ENCODE measurements around the gene SETD7.

SETD7 gene

DNA sequence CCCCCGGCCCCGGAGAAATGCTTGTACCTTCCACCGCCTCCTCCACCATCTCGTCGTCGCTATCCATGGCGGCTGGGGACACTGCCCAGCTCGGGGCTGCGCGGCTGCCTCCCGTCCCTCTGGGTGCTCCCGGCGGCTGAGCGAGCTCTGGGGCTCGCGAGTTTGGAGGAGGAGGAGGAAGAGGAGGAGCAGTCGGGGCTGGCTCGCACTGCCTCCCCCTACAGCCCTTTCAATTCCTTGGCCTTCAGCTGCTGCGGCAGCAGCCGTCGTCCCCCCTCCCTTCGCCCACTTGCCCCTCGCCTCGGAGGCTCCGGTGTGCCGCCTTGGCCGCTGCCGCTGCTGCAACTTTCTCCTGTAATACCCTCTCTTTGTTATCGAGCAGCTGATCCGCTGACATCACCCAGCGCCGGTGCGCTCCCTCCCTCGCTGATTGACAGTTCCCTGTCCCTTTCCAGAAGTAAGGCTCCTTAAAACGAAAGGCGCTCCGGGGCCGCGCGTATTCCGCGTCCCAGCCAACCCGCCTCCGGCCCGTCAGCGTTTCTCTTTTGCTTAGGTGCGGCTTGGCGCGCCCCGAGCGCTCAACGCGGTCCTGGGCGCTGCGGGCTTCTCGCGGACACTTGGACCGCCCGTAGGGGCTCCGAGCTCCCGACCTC lies at the start of gene SETD7:
Gene SETD7 (minus strand): TSS at position 149 of the 653 bp plus-strand sequence. CDS start 82 bp downstream, at position 67.
- DNase-seq: peak; percentile 16 to 86 (median 68)

DNA sequence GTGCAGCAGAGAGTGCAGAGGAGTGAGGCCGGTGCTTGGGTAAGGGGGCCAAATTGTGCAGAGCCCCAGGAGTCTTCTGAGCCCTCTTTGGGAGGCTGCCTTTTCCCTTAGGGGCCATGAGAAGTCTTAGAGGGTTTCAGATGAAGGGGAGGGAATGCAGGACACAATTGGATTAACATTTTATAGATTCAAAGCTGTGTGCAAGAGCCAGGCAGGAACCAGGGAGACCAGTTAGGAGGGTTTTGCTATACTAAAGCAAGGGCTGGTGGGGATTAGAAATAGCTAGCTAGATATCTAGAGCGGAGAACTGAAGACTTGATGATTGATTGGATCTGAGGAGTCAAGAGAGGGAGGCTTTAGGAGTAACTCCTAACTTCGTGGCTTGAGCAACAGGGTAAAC lies 49.5 kb upstream of the SETD7 start:
- DNase-seq: no peak

DNA sequence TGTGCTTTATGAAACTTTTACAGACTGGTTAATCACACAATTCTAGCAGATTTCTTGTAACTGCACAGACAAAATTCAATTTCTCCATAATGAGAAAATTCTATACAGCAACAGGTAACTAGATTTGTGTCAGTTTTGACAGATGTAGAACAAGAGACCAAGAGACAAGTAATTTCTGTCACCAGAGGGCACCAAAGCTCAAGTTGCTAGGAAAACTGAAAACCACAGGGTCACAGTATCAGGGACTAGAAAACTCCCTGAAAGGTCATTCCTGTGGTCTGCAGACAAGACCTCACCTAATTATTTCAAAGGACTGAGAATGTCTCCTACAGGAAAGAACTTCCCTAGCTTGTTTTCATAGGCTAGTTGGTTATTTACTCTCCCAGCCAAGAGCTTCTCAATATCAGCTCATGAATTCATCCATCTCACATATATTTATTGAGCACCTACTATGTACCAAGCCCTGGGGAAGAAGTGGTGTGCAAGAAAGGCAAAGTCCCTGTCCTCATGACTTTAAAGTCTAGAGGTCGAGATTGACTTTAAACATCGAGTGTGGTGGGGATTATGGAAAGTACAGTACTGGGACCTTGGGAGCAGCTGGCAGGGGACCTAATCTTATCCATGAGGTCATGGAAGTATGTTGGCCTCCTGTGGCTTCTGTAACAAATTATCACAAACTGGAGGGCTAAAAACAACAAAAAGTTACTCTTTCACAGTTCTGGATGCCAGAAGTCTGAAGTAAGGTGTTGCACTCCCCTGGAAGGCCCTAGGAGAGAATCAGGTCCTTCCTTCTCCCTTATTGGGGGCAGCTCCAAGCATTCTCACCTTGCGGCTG lies 47.8 kb upstream of the SETD7 start:
- peak in 21 of 56 donors; percentile 1 to 48 (median 11) for DNase-seq

DNA sequence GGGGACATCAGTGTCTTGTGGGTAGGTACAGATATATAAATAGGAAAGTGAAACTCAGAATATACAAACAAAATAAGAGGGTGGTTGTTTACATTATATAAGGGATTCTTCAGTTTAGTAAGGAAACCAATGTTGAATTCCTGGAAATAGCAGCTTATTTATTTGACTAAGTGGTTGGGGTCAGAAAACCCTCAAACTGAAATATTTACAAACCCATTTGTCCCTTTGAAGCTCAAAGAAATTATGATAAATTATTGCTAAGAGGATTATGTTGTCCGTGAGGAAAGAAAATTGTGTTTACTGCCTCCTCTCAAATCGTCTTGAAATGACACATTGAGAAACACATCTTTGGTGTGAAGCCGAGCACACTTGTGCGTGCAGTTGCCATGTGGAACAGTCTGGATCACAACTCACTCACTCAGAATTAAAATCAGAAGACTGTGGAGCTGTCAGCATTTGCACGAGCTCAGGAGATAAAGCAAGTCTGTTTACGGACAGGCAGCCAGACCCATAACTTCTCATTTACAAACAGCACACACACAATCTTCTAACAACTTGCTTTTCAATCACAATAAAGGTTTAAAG lies 46.8 kb upstream of the SETD7 start:
- DNase-seq: no peak

DNA sequence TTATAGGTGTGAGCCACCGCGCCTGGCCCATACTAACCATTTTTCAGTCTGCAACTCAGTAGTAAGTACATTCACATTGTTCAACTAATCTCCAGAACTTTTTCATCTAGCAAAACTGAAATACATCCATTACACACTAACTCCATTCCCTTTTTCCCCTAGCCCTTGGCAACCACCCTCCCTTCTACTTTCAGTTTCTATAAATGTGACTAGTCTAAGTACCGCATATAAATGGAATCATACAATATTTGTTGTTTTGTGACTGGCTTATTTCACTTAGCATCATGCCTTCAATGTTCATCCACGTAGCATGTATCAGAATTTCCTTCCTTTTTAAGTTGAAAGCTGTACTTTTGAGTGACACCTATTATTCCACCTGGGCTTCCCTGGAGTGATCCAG lies 44.6 kb upstream of the SETD7 start:
- DNase-seq: no peak

DNA sequence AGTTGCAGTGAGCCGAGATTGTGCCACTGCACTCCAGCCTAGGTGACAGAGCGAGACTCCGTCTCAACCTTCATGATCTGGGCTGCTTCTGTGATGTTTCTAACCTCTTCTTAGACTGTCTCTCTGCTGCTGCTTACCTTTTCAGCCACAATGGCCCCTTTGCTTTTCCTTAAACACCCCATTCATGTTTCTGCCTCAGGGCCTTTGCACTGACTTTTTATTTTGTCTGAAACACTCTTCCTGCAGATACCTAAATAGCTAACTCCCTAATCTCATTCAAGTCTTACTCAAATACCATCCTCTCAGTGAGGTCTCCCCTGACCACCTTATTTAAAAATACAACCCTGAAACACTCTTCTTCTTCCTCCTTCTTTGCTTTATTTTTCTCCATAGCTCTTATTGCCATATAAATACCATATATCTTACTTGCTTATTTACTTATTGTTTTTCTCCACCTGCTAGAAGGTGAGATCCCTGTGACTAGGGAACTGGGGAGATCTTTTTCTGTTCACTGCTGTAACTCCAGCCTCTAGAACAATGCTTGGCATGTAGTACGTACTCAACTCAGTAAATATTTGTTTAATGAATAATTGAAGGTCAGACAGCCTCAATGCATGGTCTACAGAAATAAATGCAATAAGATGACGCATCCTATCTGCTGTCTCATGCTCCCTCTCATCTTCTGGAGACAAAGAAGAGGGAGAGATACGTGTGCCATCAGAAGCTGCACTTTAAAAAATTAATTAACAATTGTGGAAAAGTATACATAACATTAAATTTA lies 43.8 kb upstream of the SETD7 start:
- DNase-seq: no peak

DNA sequence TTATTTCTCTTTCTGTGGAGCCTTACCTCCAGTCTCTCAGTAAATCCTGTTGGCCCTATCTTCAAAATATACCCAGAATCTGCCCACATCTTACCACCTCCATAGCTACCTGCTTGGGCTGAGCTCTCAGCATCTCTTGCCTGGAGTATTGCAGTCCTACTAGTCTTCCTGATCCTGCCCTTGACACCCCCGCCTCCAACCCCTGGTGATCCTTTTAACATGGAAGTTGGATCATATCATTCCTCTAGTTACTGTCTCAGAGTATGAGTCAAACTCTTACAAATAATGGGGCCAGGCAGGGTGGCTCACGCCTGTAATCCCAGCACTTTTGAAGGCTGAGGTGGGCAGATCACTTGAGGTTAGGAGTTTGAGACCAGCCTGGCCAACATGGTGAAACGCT lies 43.1 kb upstream of the SETD7 start:
- no peak for DNase-seq

DNA sequence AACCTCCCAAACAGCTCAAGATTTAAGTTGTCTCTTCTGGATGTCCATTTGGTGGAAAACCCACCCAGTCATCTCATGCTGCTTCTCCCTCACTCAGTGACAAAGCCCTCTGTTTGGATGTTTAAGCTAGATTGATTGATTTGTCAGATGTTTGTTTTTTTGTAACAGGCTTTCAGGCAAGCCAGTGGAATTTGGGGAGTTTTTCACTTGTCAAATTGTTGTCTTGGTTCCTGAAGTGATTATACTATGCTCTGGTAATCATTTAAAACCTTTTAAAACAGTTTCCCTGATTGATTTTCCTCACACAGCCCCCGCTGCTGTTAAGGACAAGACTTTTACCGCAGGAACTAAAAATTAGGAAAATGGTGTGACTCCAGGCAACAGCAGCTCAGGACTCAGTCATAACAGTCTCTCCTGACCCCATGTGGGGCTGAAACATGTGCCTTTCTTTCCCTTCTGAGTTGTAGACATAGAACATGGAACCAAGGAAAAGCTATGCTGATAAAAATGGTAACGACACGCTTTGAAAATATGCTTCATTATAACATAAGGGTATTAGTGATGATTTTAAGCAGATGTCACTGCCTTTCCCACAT lies 40.8 kb upstream of the SETD7 start:
- no peak for DNase-seq

DNA sequence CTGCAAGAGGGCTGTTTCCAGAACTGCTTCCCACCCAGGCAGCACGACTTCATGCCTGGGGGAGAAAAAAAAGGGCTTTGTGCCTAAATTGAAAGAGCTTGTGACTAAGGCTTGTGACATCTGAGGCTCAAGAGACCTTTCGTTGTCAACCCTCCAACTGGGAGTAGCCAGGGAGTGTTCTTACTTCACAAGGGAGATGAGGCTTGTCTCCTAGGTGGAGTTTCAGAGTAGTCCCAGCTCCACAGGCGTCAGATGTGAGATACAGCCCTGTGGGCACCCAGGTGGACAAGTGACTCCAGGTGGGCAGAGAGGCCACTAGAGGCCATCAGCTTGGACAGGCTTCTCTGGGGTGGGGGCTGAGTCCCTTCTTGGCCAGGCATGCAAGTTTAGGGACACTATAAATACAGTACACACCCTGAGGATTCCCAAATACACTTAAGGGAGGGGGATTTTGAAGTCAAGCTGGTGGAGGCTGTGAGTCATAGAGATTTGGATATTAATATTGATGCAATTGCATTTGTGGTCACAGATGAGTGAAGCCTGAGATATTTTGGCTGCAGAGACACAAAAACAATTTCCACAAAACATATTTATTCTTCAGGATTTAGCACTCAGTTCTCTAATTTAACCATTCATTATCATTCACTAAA lies 40.1 kb upstream of the SETD7 start:
- DNase-seq: no peak

DNA sequence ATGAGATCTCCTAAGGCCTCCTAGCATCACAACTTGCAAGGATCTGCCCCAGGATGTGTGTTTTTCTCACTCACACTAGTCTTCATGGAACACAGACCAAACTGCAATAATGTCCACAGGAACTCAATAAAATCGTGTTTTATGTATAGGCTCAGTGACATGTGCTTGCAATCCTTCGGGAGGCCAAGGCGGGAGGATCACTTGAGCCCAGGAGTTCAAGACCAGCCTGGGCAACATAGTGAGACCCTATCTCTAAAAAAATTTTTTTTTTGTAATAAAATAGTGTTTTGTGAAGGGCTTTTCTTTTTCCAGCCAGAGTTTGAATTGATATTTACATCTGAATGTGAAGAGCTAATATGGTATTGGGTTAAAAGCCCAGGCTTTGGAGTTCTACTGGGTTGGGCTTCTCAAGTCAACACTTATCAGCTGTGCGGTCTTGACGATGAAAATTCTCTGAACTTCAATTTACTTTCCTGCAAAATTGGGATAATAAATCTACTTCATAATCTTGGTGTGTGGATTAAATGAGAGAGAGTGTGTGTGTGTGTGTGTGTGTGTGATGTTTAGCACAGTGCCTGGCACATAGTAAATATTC lies 38.7 kb upstream of the SETD7 start:
- DNase-seq: no peak

DNA sequence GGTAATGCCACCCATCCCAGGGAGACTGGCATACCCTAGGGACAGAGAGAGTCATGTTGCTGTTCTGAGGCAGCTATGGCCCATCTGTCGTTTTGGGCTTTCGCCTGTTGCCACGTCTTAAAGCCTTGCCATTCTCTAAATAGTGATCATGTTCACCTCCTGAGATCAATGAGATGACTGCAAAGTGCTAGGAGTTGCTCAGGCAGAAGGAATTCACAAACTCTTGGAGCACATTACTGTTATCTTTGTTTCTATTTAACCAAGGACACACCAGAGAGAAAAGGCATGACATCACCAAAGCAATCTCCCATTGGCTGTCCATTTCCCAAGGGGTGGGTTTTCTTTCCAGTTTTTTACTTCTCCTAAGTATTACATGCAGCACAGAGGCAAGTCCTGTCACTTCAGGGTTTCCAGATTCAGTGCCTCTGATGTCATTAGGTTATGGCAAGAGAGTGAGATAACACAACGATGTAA lies 37.1 kb upstream of the SETD7 start:
- DNase-seq: no peak

DNA sequence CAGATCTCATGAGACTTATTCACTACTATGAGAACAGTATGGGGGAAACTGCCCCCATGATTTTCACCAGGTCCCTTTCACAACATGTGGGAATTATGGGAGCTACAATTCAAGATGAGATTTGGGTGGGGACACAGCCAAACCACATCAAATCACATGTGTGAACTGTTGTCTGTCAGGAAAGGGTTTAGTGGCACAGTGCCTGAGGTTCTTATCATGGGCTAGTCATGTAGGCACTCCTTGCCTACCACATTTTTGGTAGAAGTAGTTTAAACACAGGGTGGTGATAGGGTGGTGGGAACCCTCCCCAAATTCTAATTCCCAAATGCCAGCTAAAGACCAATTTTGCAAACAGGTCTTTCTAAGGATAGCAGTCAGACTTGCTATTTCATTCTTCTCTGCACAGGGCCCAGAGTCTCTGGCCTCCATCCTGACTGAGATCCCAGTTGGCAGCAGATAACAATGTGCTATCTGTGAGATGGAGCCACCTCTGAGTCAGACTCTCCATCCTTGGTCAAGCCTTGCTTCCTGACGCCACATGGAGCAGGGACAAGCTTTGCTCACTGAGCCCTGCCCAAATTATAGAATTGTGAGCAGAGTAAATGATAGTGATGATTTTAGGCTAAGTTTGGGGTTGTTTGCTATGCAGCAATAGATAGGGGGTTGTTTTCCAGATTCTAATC lies 33.5 kb upstream of the SETD7 start:
- DNase-seq: peak in 2 of 56 donors; percentile 1 to 44

DNA sequence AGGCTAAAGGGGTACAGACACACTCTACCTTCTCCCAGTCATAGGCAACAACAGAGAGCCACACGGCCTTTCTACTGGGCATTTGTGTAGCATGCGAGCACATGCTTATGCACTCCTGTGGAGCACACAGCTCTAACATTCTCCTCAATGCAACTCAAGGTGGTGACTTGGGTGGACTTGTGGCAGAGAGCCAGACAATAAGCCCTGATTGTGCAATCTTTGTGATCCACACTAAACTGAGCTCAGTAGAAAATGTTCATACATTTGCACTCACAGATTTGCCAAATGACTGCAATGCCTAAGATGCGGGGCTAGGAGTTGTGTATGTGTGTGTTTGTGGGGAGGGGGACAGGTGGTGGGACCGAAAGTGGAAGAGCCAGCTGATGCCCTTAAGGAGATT lies 31.4 kb upstream of the SETD7 start:
- DNase-seq: no peak

DNA sequence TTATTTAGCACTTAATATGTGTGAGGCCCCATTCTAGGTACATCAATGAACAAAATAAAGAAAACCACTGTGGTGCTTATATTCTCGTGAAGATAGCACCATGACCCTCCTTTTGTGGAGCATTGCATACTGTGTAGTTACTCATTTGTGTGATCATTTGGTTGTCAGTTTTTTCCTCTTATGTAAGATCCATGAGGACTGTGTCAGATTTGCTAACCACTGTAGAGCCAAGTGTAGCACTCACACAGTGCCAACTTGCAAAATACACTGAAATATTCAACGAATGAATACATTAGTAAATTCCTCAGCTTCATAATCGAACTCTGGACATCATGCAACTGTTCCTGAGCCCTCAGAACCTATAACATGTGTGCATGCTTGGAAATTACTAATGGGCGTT lies 29.5 kb upstream of the SETD7 start:
- no peak for DNase-seq

DNA sequence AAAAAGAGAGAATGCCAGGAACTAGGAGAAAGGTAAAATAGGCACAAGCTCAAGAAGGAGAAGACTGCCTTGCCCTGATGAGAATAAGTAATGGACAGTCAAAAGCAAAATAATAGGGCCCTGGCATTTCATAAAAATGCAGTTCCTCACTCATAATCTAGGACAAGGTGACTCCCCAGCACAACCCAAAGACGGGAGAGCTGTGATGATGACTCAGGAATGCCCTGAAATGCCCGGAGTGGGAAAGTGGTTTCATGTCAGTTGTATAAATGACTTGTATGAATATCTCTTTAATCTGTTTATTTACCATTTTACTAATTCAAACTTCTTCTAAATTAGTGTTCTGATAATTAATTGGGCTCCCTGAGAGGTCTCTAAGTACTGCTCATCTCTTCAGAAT lies 28.8 kb upstream of the SETD7 start:
- no peak for DNase-seq

DNA sequence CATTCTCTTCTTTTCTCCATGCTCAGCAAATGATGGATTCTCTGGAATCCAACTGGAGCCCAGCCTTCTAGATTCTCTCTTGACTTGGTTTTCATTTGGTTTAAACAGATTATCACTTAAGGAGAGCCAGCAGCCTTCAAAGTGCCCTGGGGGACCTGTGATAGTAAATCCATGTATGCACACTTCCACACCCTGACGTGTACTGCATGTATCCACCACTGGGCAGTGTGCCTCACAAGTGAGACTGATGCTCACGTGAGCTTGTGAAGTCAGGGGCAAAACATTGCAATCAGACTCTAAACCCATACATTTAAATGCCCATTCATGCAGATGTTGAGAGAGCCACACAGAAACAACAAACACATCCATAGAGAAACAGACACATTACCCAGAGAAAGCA lies 28.0 kb upstream of the SETD7 start:
- no peak for DNase-seq

DNA sequence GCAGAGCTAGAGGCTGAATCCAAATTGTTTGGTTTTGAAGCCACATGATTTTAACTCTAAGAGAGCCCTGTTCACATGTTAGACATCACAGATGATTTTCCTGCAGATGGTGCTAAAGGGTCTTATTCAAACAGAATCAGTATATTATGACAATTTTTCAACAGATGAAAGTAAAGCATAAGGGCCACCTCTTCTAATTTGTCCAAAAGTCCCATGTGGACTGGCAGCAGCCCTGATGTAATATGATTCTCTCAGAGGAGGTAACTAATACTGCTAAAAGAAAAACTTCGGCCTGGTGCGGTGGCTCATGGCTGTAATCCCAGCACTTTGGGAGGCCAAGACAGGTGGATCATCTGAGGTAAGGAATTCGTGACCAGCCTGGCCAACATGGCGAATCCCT lies 26.0 kb upstream of the SETD7 start:
- no peak for DNase-seq

DNA sequence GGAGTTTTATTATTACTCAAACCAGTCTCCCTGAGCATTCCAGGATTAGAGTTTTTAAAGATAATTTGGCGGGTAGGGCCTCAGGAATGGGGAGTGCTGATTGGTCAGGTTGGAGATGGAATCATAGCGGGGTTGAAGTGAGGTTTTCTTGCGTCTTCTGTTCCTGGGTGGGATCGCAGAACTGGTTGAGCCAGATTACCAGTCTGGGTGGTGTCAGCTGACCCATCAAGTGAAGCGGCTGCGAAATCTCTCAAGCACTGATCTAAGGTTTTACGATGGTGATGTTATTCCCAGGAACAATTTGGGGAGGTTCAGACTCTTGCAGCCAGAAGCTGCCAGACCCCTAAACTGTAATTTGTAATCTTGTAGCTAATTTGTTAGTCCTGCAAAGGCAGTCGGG lies 25.1 kb upstream of the SETD7 start:
- no peak for DNase-seq

DNA sequence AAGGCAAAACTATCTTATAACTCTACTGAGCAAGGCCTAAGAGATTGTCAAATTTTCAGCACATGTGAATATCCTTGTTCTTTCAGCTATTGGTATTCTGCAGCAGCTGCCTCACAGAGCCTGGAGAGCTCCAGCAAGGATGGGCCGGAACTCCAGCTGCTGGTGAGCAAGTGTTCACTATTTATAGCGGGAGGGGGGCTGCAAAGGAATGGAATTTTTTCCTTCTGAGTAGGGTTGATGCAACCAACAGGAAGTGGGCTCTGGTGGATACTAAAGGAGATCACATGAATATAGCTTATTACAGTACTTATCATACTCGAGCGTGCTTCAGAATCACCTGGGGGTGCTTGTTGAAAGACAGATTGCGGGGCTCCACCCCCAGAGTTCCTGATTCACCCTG lies 20.2 kb upstream of the SETD7 start:
- DNase-seq: peak in 2 of 56 donors; percentile 3 to 11

DNA sequence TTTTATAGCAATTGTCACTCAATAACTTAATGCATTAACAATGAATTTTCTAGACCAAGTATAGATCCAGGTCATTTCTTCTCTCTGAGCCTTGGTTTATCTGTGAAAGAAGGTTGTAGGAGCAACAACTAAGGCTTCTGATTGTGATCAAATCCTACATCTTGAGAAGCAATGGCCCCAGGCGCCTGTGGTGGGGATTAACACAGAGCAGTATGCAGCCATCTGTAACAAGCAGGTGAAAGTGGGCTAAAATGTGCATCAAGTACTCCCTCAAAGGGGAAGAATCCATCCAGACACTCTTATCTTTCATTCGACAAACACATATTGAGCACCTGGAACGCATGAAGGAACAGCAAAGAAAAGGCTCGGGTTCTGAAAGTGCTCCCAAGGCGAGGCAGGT lies 19.1 kb upstream of the SETD7 start:
- DNase-seq: no peak
